DND-41 (cell line): ENCODE results near the gene SEMA6B.

Experiments used
- EZH2 ChIP-seq: IDR thresholded peaks from 3 replicates; pipeline ENCODE4 v1.6.1; 2012; ENCODE audit warnings: borderline replicate concordance, low read depth, mild to moderate bottlenecking, moderate library complexity, low read length, inconsistent platforms; ENCODE audit not compliant: severe bottlenecking
- TF ChIP-seq, protein P1 (sequence below): IDR thresholded peaks from 2 replicates; pipeline ENCODE4 v1.5.1; 2012; ENCODE audit warnings: borderline replicate concordance, low read length, moderate library complexity, mild to moderate bottlenecking; ENCODE audit not compliant: poor library complexity, severe bottlenecking; ENCODE audit errors: extremely low read depth

GRCh38 chr19:4499318-4499717 is 60.2 kb downstream of the SEMA6B start:
- TF ChIP-seq, protein P1, sequence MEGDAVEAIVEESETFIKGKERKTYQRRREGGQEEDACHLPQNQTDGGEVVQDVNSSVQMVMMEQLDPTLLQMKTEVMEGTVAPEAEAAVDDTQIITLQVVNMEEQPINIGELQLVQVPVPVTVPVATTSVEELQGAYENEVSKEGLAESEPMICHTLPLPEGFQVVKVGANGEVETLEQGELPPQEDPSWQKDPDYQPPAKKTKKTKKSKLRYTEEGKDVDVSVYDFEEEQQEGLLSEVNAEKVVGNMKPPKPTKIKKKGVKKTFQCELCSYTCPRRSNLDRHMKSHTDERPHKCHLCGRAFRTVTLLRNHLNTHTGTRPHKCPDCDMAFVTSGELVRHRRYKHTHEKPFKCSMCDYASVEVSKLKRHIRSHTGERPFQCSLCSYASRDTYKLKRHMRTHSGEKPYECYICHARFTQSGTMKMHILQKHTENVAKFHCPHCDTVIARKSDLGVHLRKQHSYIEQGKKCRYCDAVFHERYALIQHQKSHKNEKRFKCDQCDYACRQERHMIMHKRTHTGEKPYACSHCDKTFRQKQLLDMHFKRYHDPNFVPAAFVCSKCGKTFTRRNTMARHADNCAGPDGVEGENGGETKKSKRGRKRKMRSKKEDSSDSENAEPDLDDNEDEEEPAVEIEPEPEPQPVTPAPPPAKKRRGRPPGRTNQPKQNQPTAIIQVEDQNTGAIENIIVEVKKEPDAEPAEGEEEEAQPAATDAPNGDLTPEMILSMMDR: no peak
- TF ChIP-seq EZH2: no peak
